ENCODE measurements around the gene ECM1.

The ECM1 gene

DNA sequence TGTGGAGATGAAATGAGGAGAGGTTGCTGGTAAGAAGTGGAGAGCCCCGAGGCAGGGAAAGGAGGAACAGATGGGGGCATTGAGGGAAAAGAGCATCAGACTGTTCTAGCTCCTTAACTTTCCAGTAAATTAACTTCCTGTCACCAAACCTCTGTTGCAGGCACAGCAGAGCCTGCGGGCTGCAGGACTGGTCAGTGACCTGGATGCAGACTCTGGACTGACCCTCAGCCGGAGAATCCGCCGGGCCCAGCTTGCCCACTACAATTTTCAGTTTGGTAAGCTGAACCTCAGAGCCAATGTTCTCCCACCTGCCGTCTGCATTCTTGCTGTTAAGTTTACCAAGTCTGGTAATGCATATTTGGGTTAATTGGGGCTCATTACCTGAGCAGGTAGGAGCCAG lies 2.5 kb upstream of the ECM1 start:
- no peak overlapping the region for H2AFZ ChIP-seq (ENCODE audit: low read depth, low read length, severe bottlenecking)
- TF ChIP-seq EZH2phosphoT487 (conservative IDR thresholded peaks at IDR 0.05; ENCODE audit: low read length), result no peak
- TF ChIP-seq, protein P1, sequence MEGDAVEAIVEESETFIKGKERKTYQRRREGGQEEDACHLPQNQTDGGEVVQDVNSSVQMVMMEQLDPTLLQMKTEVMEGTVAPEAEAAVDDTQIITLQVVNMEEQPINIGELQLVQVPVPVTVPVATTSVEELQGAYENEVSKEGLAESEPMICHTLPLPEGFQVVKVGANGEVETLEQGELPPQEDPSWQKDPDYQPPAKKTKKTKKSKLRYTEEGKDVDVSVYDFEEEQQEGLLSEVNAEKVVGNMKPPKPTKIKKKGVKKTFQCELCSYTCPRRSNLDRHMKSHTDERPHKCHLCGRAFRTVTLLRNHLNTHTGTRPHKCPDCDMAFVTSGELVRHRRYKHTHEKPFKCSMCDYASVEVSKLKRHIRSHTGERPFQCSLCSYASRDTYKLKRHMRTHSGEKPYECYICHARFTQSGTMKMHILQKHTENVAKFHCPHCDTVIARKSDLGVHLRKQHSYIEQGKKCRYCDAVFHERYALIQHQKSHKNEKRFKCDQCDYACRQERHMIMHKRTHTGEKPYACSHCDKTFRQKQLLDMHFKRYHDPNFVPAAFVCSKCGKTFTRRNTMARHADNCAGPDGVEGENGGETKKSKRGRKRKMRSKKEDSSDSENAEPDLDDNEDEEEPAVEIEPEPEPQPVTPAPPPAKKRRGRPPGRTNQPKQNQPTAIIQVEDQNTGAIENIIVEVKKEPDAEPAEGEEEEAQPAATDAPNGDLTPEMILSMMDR (IDR thresholded peaks at IDR 0.05; ENCODE audit: insufficient read depth, low read length, poor library complexity, severe bottlenecking), result no peak
- no peaks in the 10 kb centered on the region for H3F3A ChIP-seq (ENCODE audit: insufficient read depth)
- no peak overlapping the region for H3K4me2 ChIP-seq (ENCODE audit: low read depth, low read length, poor library complexity, severe bottlenecking)
- no peaks in the 10 kb centered on the region for H3K36me3 ChIP-seq (ENCODE audit: low read length)
- no peaks in the 10 kb centered on the region for H3K9me2 ChIP-seq (replicated peaks; ENCODE audit: insufficient read depth, low read length)
- no peaks in the 10 kb centered on the region for H3K79me2 ChIP-seq (ENCODE audit: insufficient read depth, low read length)
- no peak overlapping the region for H3K27ac ChIP-seq (ENCODE audit: low read depth, low read length)
- no peak overlapping the region for H3K9ac ChIP-seq (ENCODE audit: low read length)
- no peaks in the 10 kb centered on the region for H3K27me3 ChIP-seq (ENCODE audit: low read length)
- H4K20me1 ChIP-seq (ENCODE audit: low read depth, low read length), result no peaks in the 10 kb centered on the region
- H3K4me3 ChIP-seq (ENCODE audit: insufficient read depth, low read length, poor library complexity, severe bottlenecking), result no peak overlapping the region
- no peaks in the 10 kb centered on the region for H3K9me3 ChIP-seq (ENCODE audit: insufficient read depth, low read length)

DNA sequence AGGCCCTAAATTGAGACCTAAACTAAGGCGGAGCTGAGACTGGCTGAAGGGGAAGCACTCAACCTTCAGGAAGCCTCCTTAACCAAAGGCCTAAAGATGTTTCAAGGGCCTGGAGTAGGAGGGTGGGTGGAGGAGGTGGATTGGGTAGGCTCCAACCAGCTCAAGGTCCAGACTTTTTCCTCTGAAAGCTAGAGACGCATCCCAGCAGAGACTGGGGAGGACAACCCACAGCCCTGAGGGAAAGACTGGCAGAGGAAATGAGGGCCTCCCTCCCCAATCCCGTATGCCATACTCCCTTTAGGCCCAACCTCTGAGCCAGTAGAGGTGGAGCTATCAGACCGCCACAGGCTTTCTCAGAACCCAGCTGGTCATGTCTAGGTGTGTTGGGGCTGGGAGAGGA lies 1.1 kb downstream of the ECM1 start:
- TF ChIP-seq, protein P1 (IDR thresholded peaks at IDR 0.05; ENCODE audit: insufficient read depth, low read length, poor library complexity, severe bottlenecking), result no peak
- no peak for TF ChIP-seq EZH2phosphoT487 (conservative IDR thresholded peaks at IDR 0.05; ENCODE audit: low read length)
- no peak overlapping the region for H3K4me2 ChIP-seq (ENCODE audit: low read depth, low read length, poor library complexity, severe bottlenecking)
- no peak overlapping the region for H3K4me3 ChIP-seq (ENCODE audit: insufficient read depth, low read length, poor library complexity, severe bottlenecking)
- H3F3A ChIP-seq (ENCODE audit: insufficient read depth), result no peaks in the 10 kb centered on the region
- no peak overlapping the region for H2AFZ ChIP-seq (ENCODE audit: low read depth, low read length, severe bottlenecking)
- H3K9me2 ChIP-seq (replicated peaks; ENCODE audit: insufficient read depth, low read length), result no peaks in the 10 kb centered on the region
- H3K79me2 ChIP-seq (ENCODE audit: insufficient read depth, low read length), result no peaks in the 10 kb centered on the region
- no peaks in the 10 kb centered on the region for H4K20me1 ChIP-seq (ENCODE audit: low read depth, low read length)
- no peak overlapping the region for H3K27ac ChIP-seq (ENCODE audit: low read depth, low read length)
- no peaks in the 10 kb centered on the region for H3K9me3 ChIP-seq (ENCODE audit: insufficient read depth, low read length)
- H3K9ac ChIP-seq (ENCODE audit: low read length), result no peak overlapping the region
- H3K27me3 ChIP-seq (ENCODE audit: low read length), result no peaks in the 10 kb centered on the region
- no peaks in the 10 kb centered on the region for H3K36me3 ChIP-seq (ENCODE audit: low read length)

DNA sequence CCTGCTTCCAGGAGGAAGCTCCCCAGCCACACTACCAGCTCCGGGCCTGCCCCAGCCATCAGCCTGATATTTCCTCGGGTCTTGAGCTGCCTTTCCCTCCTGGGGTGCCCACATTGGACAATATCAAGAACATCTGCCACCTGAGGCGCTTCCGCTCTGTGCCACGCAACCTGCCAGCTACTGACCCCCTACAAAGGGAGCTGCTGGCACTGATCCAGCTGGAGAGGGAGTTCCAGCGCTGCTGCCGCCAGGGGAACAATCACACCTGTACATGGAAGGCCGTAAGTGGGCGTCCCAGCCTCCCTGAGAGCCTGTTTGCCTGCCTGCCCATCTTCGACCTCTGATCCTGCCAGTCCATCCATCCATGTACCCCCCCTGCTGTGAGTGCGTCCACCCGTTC lies 3.6 kb downstream of the ECM1 start:
- no peak overlapping the region for H3K4me2 ChIP-seq (ENCODE audit: low read depth, low read length, poor library complexity, severe bottlenecking)
- no peaks in the 10 kb centered on the region for H3K9me2 ChIP-seq (replicated peaks; ENCODE audit: insufficient read depth, low read length)
- H3F3A ChIP-seq (ENCODE audit: insufficient read depth), result peaks cover 5% of the 10 kb centered on the region; the same call in 1 of the 2 replicates
- no peaks in the 10 kb centered on the region for H4K20me1 ChIP-seq (ENCODE audit: low read depth, low read length)
- no peaks in the 10 kb centered on the region for H3K27me3 ChIP-seq (ENCODE audit: low read length)
- H3K36me3 ChIP-seq (ENCODE audit: low read length), result no peaks in the 10 kb centered on the region
- H3K79me2 ChIP-seq (ENCODE audit: insufficient read depth, low read length), result no peaks in the 10 kb centered on the region
- no peak overlapping the region for H2AFZ ChIP-seq (ENCODE audit: low read depth, low read length, severe bottlenecking)
- no peak overlapping the region for H3K9ac ChIP-seq (ENCODE audit: low read length)
- TF ChIP-seq, protein P1 (IDR thresholded peaks at IDR 0.05; ENCODE audit: insufficient read depth, low read length, poor library complexity, severe bottlenecking), result no peak
- no peak for TF ChIP-seq EZH2phosphoT487 (conservative IDR thresholded peaks at IDR 0.05; ENCODE audit: low read length)
- no peak overlapping the region for H3K4me3 ChIP-seq (ENCODE audit: insufficient read depth, low read length, poor library complexity, severe bottlenecking)
- no peak overlapping the region for H3K27ac ChIP-seq (ENCODE audit: low read depth, low read length)
- H3K9me3 ChIP-seq (ENCODE audit: insufficient read depth, low read length), result no peaks in the 10 kb centered on the region

Measured in SU-DHL-6 (cell line).